Measurements from ENCODE around the gene NAT16.

The NAT16 gene

GRCh38 chr7:101180130-101180755 is at the start of gene NAT16:
Gene NAT16 (minus strand): TSS chr7:101180293. CDS start chr7:101174807, 5,486 bp downstream.
- H3K9me3 ChIP-seq (ENCODE audit: control insufficient read depth, insufficient read depth, low read length) = no peaks in the 10 kb centered on the region
- no peaks in the 10 kb centered on the region for H3K36me3 ChIP-seq (ENCODE audit: control insufficient read depth, insufficient read depth, low read length)
- peak within 1 kb of the TSS; percentile 37 for H3K9ac ChIP-seq (ENCODE audit: low read depth, low read length)
- peaks cover 40% of the 10 kb centered on the region for H3K27me3 ChIP-seq (ENCODE audit: control insufficient read depth, insufficient read depth, low read length)
- H3K4me3 ChIP-seq (ENCODE audit: low read depth, low read length) = peak within 1 kb of the TSS; percentile 53
- H3K4me1 ChIP-seq (ENCODE audit: control insufficient read depth, insufficient read depth, low read length) = no peaks in the 10 kb centered on the region

GRCh38 chr7:101226721-101227120 is 46.6 kb upstream of the NAT16 start:
- H3K9me3 ChIP-seq (ENCODE audit: control insufficient read depth, insufficient read depth, low read length) = no peaks in the 10 kb centered on the region
- H3K4me3 ChIP-seq (ENCODE audit: low read depth, low read length) = no peak overlapping the region
- H3K9ac ChIP-seq (ENCODE audit: low read depth, low read length) = no peak overlapping the region
- peaks cover 16% of the 10 kb centered on the region for H3K36me3 ChIP-seq (ENCODE audit: control insufficient read depth, insufficient read depth, low read length)
- H3K4me1 ChIP-seq (ENCODE audit: control insufficient read depth, insufficient read depth, low read length) = peaks cover 4% of the 10 kb centered on the region
- H3K27me3 ChIP-seq (ENCODE audit: control insufficient read depth, insufficient read depth, low read length) = no peaks in the 10 kb centered on the region

- H3K9ac ChIP-seq (ENCODE audit: low read depth, low read length) = no peak overlapping the region
- H3K4me1 ChIP-seq (ENCODE audit: control insufficient read depth, insufficient read depth, low read length) = no peaks in the 10 kb centered on the region
- H3K9me3 ChIP-seq (ENCODE audit: control insufficient read depth, insufficient read depth, low read length) = no peaks in the 10 kb centered on the region
- H3K36me3 ChIP-seq (ENCODE audit: control insufficient read depth, insufficient read depth, low read length) = peaks cover 16% of the 10 kb centered on the region
- no peaks in the 10 kb centered on the region for H3K27me3 ChIP-seq (ENCODE audit: control insufficient read depth, insufficient read depth, low read length)
- H3K4me3 ChIP-seq (ENCODE audit: low read depth, low read length) = no peak overlapping the region
Observed at GRCh38 chr7:101225650-101226049, 45.6 kb upstream of the NAT16 start.

GRCh38 chr7:101223528-101223927 is 43.4 kb upstream of the NAT16 start:
- Histone ChIP-seq H3K36me3 (ENCODE audit: control insufficient read depth, insufficient read depth, low read length) (peaks cover 16% of the 10 kb centered on the region), H3K4me1 (ENCODE audit: control insufficient read depth, insufficient read depth, low read length) (no peaks in the 10 kb centered on the region), H3K9ac (ENCODE audit: low read depth, low read length) (no peak overlapping the region), H3K4me3 (ENCODE audit: low read depth, low read length) (no peak overlapping the region), H3K9me3 (ENCODE audit: control insufficient read depth, insufficient read depth, low read length) (no peaks in the 10 kb centered on the region), H3K27me3 (ENCODE audit: control insufficient read depth, insufficient read depth, low read length) (no peaks in the 10 kb centered on the region)

GRCh38 chr7:101222275-101222830 is 42.3 kb upstream of the NAT16 start:
- Histone ChIP-seq H3K9ac (ENCODE audit: low read depth, low read length) (no peak overlapping the region), H3K27me3 (ENCODE audit: control insufficient read depth, insufficient read depth, low read length) (no peaks in the 10 kb centered on the region), H3K9me3 (ENCODE audit: control insufficient read depth, insufficient read depth, low read length) (no peaks in the 10 kb centered on the region), H3K4me3 (ENCODE audit: low read depth, low read length) (no peak overlapping the region), H3K36me3 (ENCODE audit: control insufficient read depth, insufficient read depth, low read length) (peaks cover 13% of the 10 kb centered on the region), H3K4me1 (ENCODE audit: control insufficient read depth, insufficient read depth, low read length) (no peaks in the 10 kb centered on the region)

GRCh38 chr7:101220295-101220694 is 40.2 kb upstream of the NAT16 start:
- Histone ChIP-seq H3K27me3 (ENCODE audit: control insufficient read depth, insufficient read depth, low read length) (no peaks in the 10 kb centered on the region), H3K9ac (ENCODE audit: low read depth, low read length) (no peak overlapping the region), H3K9me3 (ENCODE audit: control insufficient read depth, insufficient read depth, low read length) (no peaks in the 10 kb centered on the region), H3K4me3 (ENCODE audit: low read depth, low read length) (no peak overlapping the region), H3K36me3 (ENCODE audit: control insufficient read depth, insufficient read depth, low read length) (peaks cover 13% of the 10 kb centered on the region), H3K4me1 (ENCODE audit: control insufficient read depth, insufficient read depth, low read length) (no peaks in the 10 kb centered on the region)

GRCh38 chr7:101218236-101219125 is 38.4 kb upstream of the NAT16 start:
- H3K4me3 ChIP-seq (ENCODE audit: low read depth, low read length) = peak overlapping the region; percentile 98
- H3K27me3 ChIP-seq (ENCODE audit: control insufficient read depth, insufficient read depth, low read length) = no peaks in the 10 kb centered on the region
- no peaks in the 10 kb centered on the region for H3K9me3 ChIP-seq (ENCODE audit: control insufficient read depth, insufficient read depth, low read length)
- H3K9ac ChIP-seq (ENCODE audit: low read depth, low read length) = peak overlapping the region; percentile 60
- H3K36me3 ChIP-seq (ENCODE audit: control insufficient read depth, insufficient read depth, low read length) = peaks cover 7% of the 10 kb centered on the region
- no peaks in the 10 kb centered on the region for H3K4me1 ChIP-seq (ENCODE audit: control insufficient read depth, insufficient read depth, low read length)

- H3K9ac ChIP-seq (ENCODE audit: low read depth, low read length) = peak within 1 kb of the TSS; percentile 60
- H3K27me3 ChIP-seq (ENCODE audit: control insufficient read depth, insufficient read depth, low read length) = no peaks in the 10 kb centered on the region
- H3K4me1 ChIP-seq (ENCODE audit: control insufficient read depth, insufficient read depth, low read length) = no peaks in the 10 kb centered on the region
- H3K36me3 ChIP-seq (ENCODE audit: control insufficient read depth, insufficient read depth, low read length) = peaks cover 4% of the 10 kb centered on the region
- H3K4me3 ChIP-seq (ENCODE audit: low read depth, low read length) = peak within 1 kb of the TSS; percentile 98
- no peaks in the 10 kb centered on the region for H3K9me3 ChIP-seq (ENCODE audit: control insufficient read depth, insufficient read depth, low read length)
Observed at GRCh38 chr7:101217388-101218235, 37.5 kb upstream of the NAT16 start, which contains the start of the genes PLOD3 and ZNHIT1. Gene PLOD3 (minus strand): TSS chr7:101217581. CDS start chr7:101217274, 307 bp downstream. Gene ZNHIT1 (plus strand): TSS chr7:101218165. CDS start chr7:101218196, 31 bp downstream.

GRCh38 chr7:101216860-101217387 is 36.8 kb upstream of the NAT16 start:
- no peaks in the 10 kb centered on the region for H3K27me3 ChIP-seq (ENCODE audit: control insufficient read depth, insufficient read depth, low read length)
- H3K9ac ChIP-seq (ENCODE audit: low read depth, low read length) = no peak overlapping the region
- peaks cover 3% of the 10 kb centered on the region for H3K36me3 ChIP-seq (ENCODE audit: control insufficient read depth, insufficient read depth, low read length)
- H3K4me1 ChIP-seq (ENCODE audit: control insufficient read depth, insufficient read depth, low read length) = no peaks in the 10 kb centered on the region
- no peaks in the 10 kb centered on the region for H3K9me3 ChIP-seq (ENCODE audit: control insufficient read depth, insufficient read depth, low read length)
- peak overlapping the region; percentile 98 for H3K4me3 ChIP-seq (ENCODE audit: low read depth, low read length)

GRCh38 chr7:101216001-101216859 is 36.1 kb upstream of the NAT16 start:
- H3K4me1 ChIP-seq (ENCODE audit: control insufficient read depth, insufficient read depth, low read length) = no peaks in the 10 kb centered on the region
- peaks cover 10% of the 10 kb centered on the region for H3K36me3 ChIP-seq (ENCODE audit: control insufficient read depth, insufficient read depth, low read length)
- H3K4me3 ChIP-seq (ENCODE audit: low read depth, low read length) = peak overlapping the region; percentile 98
- H3K27me3 ChIP-seq (ENCODE audit: control insufficient read depth, insufficient read depth, low read length) = no peaks in the 10 kb centered on the region
- H3K9me3 ChIP-seq (ENCODE audit: control insufficient read depth, insufficient read depth, low read length) = no peaks in the 10 kb centered on the region
- H3K9ac ChIP-seq (ENCODE audit: low read depth, low read length) = peak overlapping the region; percentile 60

Measured in iPS-15b (cell line).